Activated CD4-positive, alpha-beta T cell treated with anti-CD3 and anti-CD28 coated beads, Interleukin-2, amount 50 U/mL, for 24 hours (primary cell): ENCODE data around the gene PCGF1.

ENCODE experiments used
- DNase-seq, 2 donors: peaks; one replicate each; pipeline ENCODE4 v3.0.0-alpha.2; 2020; ENCODE audit warnings: low read depth in 1 of 2, low spot score in 1 of 2

Gene PCGF1

GRCh38 chr2:74537140-74537539 lies 29.6 kb upstream of the PCGF1 start:
- DNase-seq, result no peak

- no peak for DNase-seq
Observed at GRCh38 chr2:74536166-74536950, 28.9 kb upstream of the PCGF1 start.

GRCh38 chr2:74535440-74535965 lies 28.0 kb upstream of the PCGF1 start:
- no peak for DNase-seq

GRCh38 chr2:74534411-74534810 lies 26.9 kb upstream of the PCGF1 start:
- no peak for DNase-seq

- DNase-seq, result no peak
Observed at GRCh38 chr2:74533464-74533863, 26.0 kb upstream of the PCGF1 start.

- DNase-seq, result no peak
Observed at GRCh38 chr2:74532222-74532621, 24.7 kb upstream of the PCGF1 start.

GRCh38 chr2:74531666-74532065 lies 24.2 kb upstream of the PCGF1 start:
- no peak for DNase-seq

- no peak for DNase-seq
Observed at GRCh38 chr2:74530239-74531187, 23.0 kb upstream of the PCGF1 start.

GRCh38 chr2:74529357-74530238 lies 22.1 kb upstream of the PCGF1 start, which contains the start of the genes AUP1 and HTRA2:
Gene AUP1, minus strand, starts transcription at chr2:74529706. Its CDS starts 77 bp downstream, at chr2:74529629.
Gene HTRA2, plus strand, starts transcription at chr2:74529933. Its CDS starts 74 bp downstream, at chr2:74530007.
- peak; percentile 75 to 93 for DNase-seq

- DNase-seq, result no peak
Observed at GRCh38 chr2:74528600-74529356, 21.3 kb upstream of the PCGF1 start.

- DNase-seq, result no peak
Observed at GRCh38 chr2:74527741-74528140, 20.2 kb upstream of the PCGF1 start.

GRCh38 chr2:74526649-74527230 lies 19.2 kb upstream of the PCGF1 start:
- no peak for DNase-seq

GRCh38 chr2:74525717-74526648 lies 18.5 kb upstream of the PCGF1 start, which contains the start of gene DQX1:
Gene DQX1, minus strand, starts transcription at chr2:74526231. Its CDS starts 502 bp downstream, at chr2:74525729.
- no peak for DNase-seq

GRCh38 chr2:74524955-74525716 lies 17.6 kb upstream of the PCGF1 start:
- no peak for DNase-seq

- no peak for DNase-seq
Observed at GRCh38 chr2:74524005-74524404, 16.5 kb upstream of the PCGF1 start.

GRCh38 chr2:74522516-74522915 lies 15.0 kb upstream of the PCGF1 start:
- no peak for DNase-seq

GRCh38 chr2:74516650-74517049 lies 9.2 kb upstream of the PCGF1 start:
- no peak for DNase-seq
